CD14-positive monocyte (primary cell): Measurements from ENCODE around the gene TRIM7. TPM values are rescaled to one million over a fixed set of nuclear protein-coding genes. Genes with fewer than 3 reads are reported as not detected.

Source experiments
- DNase-seq, 3 donors: peaks; one replicate each; pipeline ENCODE4 v3.0.0-alpha.2; 2011 to 2022
- H2AFZ ChIP-seq: 2 replicates; pipeline ENCODE4 v1.6.0; 2012; ENCODE audit warnings: mild to moderate bottlenecking, low read depth, low read length, inconsistent platforms; ENCODE audit not compliant: insufficient read depth, poor library complexity, severe bottlenecking
- H3K27ac ChIP-seq, 2 donors: 1 replicate in 1 of 2; 2 replicates in 1 of 2; pipeline ENCODE4 v1.5.1; 2012 to 2013; ENCODE audit warnings: low read length in 2 of 2, control low read depth in 1 of 2, inconsistent platforms in 1 of 2, low read depth in 1 of 2, mild to moderate bottlenecking in 1 of 2
- H3K27me3 ChIP-seq, 2 donors: one replicate each; pipeline versions ENCODE4 v1.6.0 to v1.6.1; 2011 to 2013; ENCODE audit warnings: low read length in 2 of 2; ENCODE audit not compliant: control insufficient read depth in 2 of 2, insufficient read depth in 2 of 2
- H3K36me3 ChIP-seq, 2 donors: replicated peaks in 1 of 2; 1 replicate in 1 of 2; 2 replicates in 1 of 2; pipeline versions ENCODE4 v1.5.1 to v1.6.1; 2012 to 2013; ENCODE audit warnings: low read length in 2 of 2, control low read depth in 1 of 2, inconsistent platforms in 1 of 2, mild to moderate bottlenecking in 1 of 2; ENCODE audit not compliant: insufficient read depth in 2 of 2, control insufficient read depth in 1 of 2
- H3K4me1 ChIP-seq, 2 donors: 1 replicate in 1 of 2; 2 replicates in 1 of 2; pipeline versions ENCODE4 v1.5.1 to v1.6.1; 2012 to 2013; ENCODE audit warnings: low read length in 2 of 2, control low read depth in 1 of 2, inconsistent platforms in 1 of 2, mild to moderate bottlenecking in 1 of 2, moderate library complexity in 1 of 2; ENCODE audit not compliant: insufficient read depth in 2 of 2, control insufficient read depth in 1 of 2
- H3K4me2 ChIP-seq: replicated peaks from 2 replicates; pipeline ENCODE3; 2012; ENCODE audit warnings: low read length, moderate library complexity, mild to moderate bottlenecking; ENCODE audit not compliant: poor library complexity, severe bottlenecking; ENCODE audit errors: extremely low read depth
- H3K4me3 ChIP-seq, 3 experiments: fragments of 200-600 bp in 1 of 3; sonication (generic) in 1 of 3; replicated peaks in 1 of 3; 1 replicate in 2 of 3; 2 replicates in 1 of 3; pipeline ENCODE4 v1.5.1; 2011 to 2013; ENCODE audit warnings: low read length in 3 of 3, mild to moderate bottlenecking in 3 of 3, control low read depth in 2 of 3, low read depth in 2 of 3, inconsistent platforms in 1 of 3, moderate library complexity in 1 of 3
- H3K79me2 ChIP-seq: 2 replicates; pipeline ENCODE4 v1.6.0; 2012; ENCODE audit warnings: mild to moderate bottlenecking, control low read depth, inconsistent platforms, low read length, moderate library complexity; ENCODE audit not compliant: insufficient read depth
- H3K9ac ChIP-seq: 2 replicates; pipeline ENCODE4 v1.6.0; 2017; ENCODE audit warnings: low read length, mild to moderate bottlenecking; ENCODE audit not compliant: insufficient read depth, poor library complexity, severe bottlenecking
- H3K9me3 ChIP-seq, 2 donors: replicated peaks in 1 of 2; 1 replicate in 1 of 2; 2 replicates in 1 of 2; pipeline versions ENCODE4 v1.5.1 to v1.6.1; 2012 to 2013; ENCODE audit warnings: low read length in 2 of 2, control low read depth in 1 of 2; ENCODE audit not compliant: control insufficient read depth in 1 of 2, insufficient read depth in 1 of 2
- H4K20me1 ChIP-seq: 2 replicates; pipeline ENCODE4 v1.6.0; 2012; ENCODE audit warnings: mild to moderate bottlenecking, low read length, control low read depth, moderate library complexity; ENCODE audit not compliant: insufficient read depth
- H3K27ac Mint-ChIP-seq, 7 donors: one replicate each; pipeline ENCODE4 v1.8.0; 2020; ENCODE audit warnings: mild to moderate bottlenecking in 7 of 7, mixed read lengths in 7 of 7, moderate library complexity in 6 of 7, inconsistent platforms in 2 of 7
- H3K27me3 Mint-ChIP-seq, 3 donors: one replicate each; pipeline ENCODE4 v1.8.0; 2021 to 2022; ENCODE audit warnings: low read depth in 3 of 3, mild to moderate bottlenecking in 3 of 3, mixed read lengths in 3 of 3, moderate library complexity in 3 of 3, inconsistent platforms in 1 of 3
- H3K36me3 Mint-ChIP-seq, 2 donors: one replicate each; pipeline ENCODE4 v1.8.0; 2020; ENCODE audit warnings: mixed read lengths in 2 of 2, inconsistent platforms in 1 of 2, mild to moderate bottlenecking in 1 of 2
- H3K4me1 Mint-ChIP-seq: one replicate; pipeline ENCODE4 v1.8.0; 2020; ENCODE audit warnings: mild to moderate bottlenecking, mixed read lengths
- H3K4me3 Mint-ChIP-seq, 2 donors: one replicate each; pipeline ENCODE4 v1.8.0; 2020; ENCODE audit warnings: mild to moderate bottlenecking in 2 of 2, mixed read lengths in 2 of 2, moderate library complexity in 1 of 2
- H3K9me3 Mint-ChIP-seq, 7 donors: one replicate each; pipeline ENCODE4 v1.8.0; 2020 to 2022; ENCODE audit warnings: mixed read lengths in 7 of 7, mild to moderate bottlenecking in 6 of 7, moderate library complexity in 6 of 7, inconsistent platforms in 2 of 7
- CTCF ChIP-seq: fragments of 200-600 bp; IDR thresholded peaks from one replicate; pipeline ENCODE4 v1.8.0; 2022; ENCODE audit warnings: antibody characterized with exemption, mild to moderate bottlenecking
- WGBS: methylation state at CpG from one replicate; pipeline ENCODE4 v1.1.5; 2013; ENCODE audit warnings: missing lambda C conversion rate; ENCODE audit not compliant: insufficient coverage; 5-methylcytosine and 5-hydroxymethylcytosine counted together
- intact Hi-C, 2 donors: fragments of 100-400 bp; cut with micrococcal nuclease; formaldehyde crosslinking; loops; one replicate each; pipeline versions ENCODE4 v1.15.0 to v1.15.1; 2023
- polyA plus RNA-seq, 3 donors: library from polyadenylated mRNA; depleted of rRNA in 1 of 3; unstranded in 2 of 3; stranded (reverse) in 1 of 3; fragments of 300-500 nt in 2 of 3; fragments of >200 nt in 1 of 3; fragmentation: Illumina TruSeq in 2 of 3; gene quantifications; 1 replicate in 2 of 3; 2 replicates in 1 of 3; pipeline ENCODE4 v1.2.3, GENCODE V29; 2012 to 2021
- small RNA-seq: library from RNA; depleted of rRNA; stranded (forward); fragments of <200 nt; gene quantifications from one replicate; pipeline ENCODE3, GENCODE V24; 2012; ENCODE audit warnings: low read depth; ENCODE audit not compliant: insufficient read length

The TRIM7 gene
- polyA plus RNA-seq, 3 donors = 9.5 to 12.8 (median 10.3) TPM

DNA sequence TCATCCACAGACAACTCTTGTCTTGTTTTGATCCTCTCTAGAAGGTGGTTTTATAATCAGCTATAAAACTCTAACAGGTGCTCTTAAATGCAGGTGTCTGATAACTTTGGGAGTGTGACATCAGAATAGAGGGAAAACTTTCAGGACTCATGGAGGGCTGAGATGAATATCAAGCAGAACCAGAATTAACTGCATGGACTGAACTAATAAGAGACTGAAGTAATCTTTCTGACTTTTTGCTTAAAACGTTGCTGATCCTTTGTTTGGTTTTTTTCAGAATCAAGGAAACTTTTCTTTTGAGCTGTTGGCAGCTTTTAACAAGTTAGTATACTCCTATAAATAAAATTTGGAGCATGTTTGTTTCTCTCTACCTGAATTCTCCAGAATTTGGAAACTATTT lies 59.9 kb downstream of the TRIM7 start:
- Mint-ChIP-seq H3K4me1 (no peaks in the 10 kb centered on the region), H3K27me3 (peaks cover 9 to 19% (median 17%) of the 10 kb centered on the region in 3 donors), H3K9me3 (peaks cover 3 to 24% (median 6%) of the 10 kb centered on the region in 7 donors), H3K4me3 (no peak overlapping the region), H3K27ac (no peak overlapping the region), H3K36me3 (no peaks in the 10 kb centered on the region)
- Histone ChIP-seq H3K79me2 (no peaks in the 10 kb centered on the region), H2AFZ (no peak overlapping the region), H3K9me3 (no peaks in the 10 kb centered on the region), H4K20me1 (no peaks in the 10 kb centered on the region), H3K4me1 (no peaks in the 10 kb centered on the region), H3K27ac (no peak overlapping the region), H3K4me2 (no peak overlapping the region), H3K4me3 (no peak overlapping the region), H3K36me3 (no peaks in the 10 kb centered on the region), H3K9ac (no peak overlapping the region), H3K27me3 (peaks cover 0 to 3% of the 10 kb centered on the region in 2 donors)
- WGBS = no CpG with 5 or more reads among the region's 1 CpG
- TF ChIP-seq CTCF = no peak
- intact Hi-C loops = no loop called here
- no peak for DNase-seq

Small RNA genes within 50 kb of the gene (small RNA-seq; reads per million reads assigned to genes)
- gene MIR4638 = not detected
- gene SNORD95 = not detected
- not detected for gene SNORD96A

Other genes with a start within 250 kb of the TRIM7 start
- under 1 TPM in 2 of 3 donors, not detected in 1; 0.08 to 0.20 TPM for gene BTNL3, start 216.3 kb downstream of the TRIM7 start, polyA plus RNA-seq
- gene BTNL9, start 164.9 kb downstream of the TRIM7 start, polyA plus RNA-seq = not detected
- not detected for gene OR2V1, start 74.0 kb downstream of the TRIM7 start, polyA plus RNA-seq
- gene OR2V2, start 57.6 kb downstream of the TRIM7 start, polyA plus RNA-seq = not detected
- gene TRIM41, start 18.1 kb upstream of the TRIM7 start, polyA plus RNA-seq = 10 to 100 TPM in 1 of 3 donors, under 1 TPM in 2; 0.12 to 26.4 (median 0.24) TPM
- gene RACK1, start 38.7 kb upstream of the TRIM7 start, polyA plus RNA-seq = 1,000 to 10,000 TPM; 1,150 to 2,356 (median 1,195) TPM
- gene TRIM52, start 55.9 kb upstream of the TRIM7 start, polyA plus RNA-seq = 10 to 100 TPM in 1 of 3 donors, 1 to 10 TPM in 2; 5.7 to 26.0 (median 8.5) TPM
- not detected for gene OR4F3, start 162.1 kb upstream of the TRIM7 start, polyA plus RNA-seq